GM21737 (cell line): Measurements from ENCODE around the gene MYL10.

ENCODE experiments used
- ATAC-seq: cut with Tn5 transposase; IDR thresholded peaks from one replicate; pipeline ENCODE4 v1.9.1; 2021; ENCODE audit warnings: mild to moderate bottlenecking, moderate library complexity; ENCODE audit not compliant: unreplicated experiment

Gene MYL10

GRCh38 chr7:101578552-101578951 is 50.5 kb downstream of the MYL10 start:
- no peak for ATAC-seq

GRCh38 chr7:101576998-101577397 is 52.1 kb downstream of the MYL10 start:
- no peak for ATAC-seq

GRCh38 chr7:101575721-101576120 is 53.4 kb downstream of the MYL10 start:
- no peak for ATAC-seq

GRCh38 chr7:101575168-101575567 is 53.9 kb downstream of the MYL10 start:
- no peak for ATAC-seq

- ATAC-seq: no peak
Measured at GRCh38 chr7:101572156-101572555, 56.9 kb downstream of the MYL10 start.

- ATAC-seq: no peak
Measured at GRCh38 chr7:101567230-101567629, 61.9 kb downstream of the MYL10 start.

- ATAC-seq: no peak
Measured at GRCh38 chr7:101565601-101566209, 63.4 kb downstream of the MYL10 start.

GRCh38 chr7:101564778-101565211 is 64.3 kb downstream of the MYL10 start:
- ATAC-seq: no peak

GRCh38 chr7:101563943-101564777 is 64.9 kb downstream of the MYL10 start:
- no peak for ATAC-seq
